SK-N-SH (cell line): ENCODE data around the gene RASGRF2. TPM values are rescaled to one million over a fixed set of nuclear protein-coding genes. Genes with fewer than 3 reads are reported as not detected.

ENCODE experiments used
- CTCF ChIA-PET: fragments of 300-600, 350-600 bp; formaldehyde crosslinking; extraction: SDS; loops from one replicate; lab custom pipeline; 2021; lab: Yijun Ruan, JAX
- POLR2A ChIA-PET: fragments of 350-600 bp; sonication (Branson Sonifier 250); formaldehyde crosslinking; extraction: SDS; loops from one replicate; lab custom pipeline; 2020; ENCODE audit warnings: antibody characterized with exemption, inconsistent platforms; lab: Yijun Ruan, JAX
- DNase-seq: peaks from one replicate; pipeline ENCODE4 v3.0.0; 2012
- H2AFZ ChIP-seq: fragments of 200-600 bp; sonication (generic); 2 replicates; pipeline ENCODE4 v1.8.1; 2016; ENCODE audit warnings: antibody characterized with exemption, mild to moderate bottlenecking, low read depth
- H3F3A ChIP-seq: fragments of 200-600 bp; sonication (generic); replicated peaks from 2 replicates; pipeline ENCODE3; 2016; ENCODE audit warnings: antibody characterized with exemption, mild to moderate bottlenecking; ENCODE audit not compliant: insufficient read depth
- H3K27ac ChIP-seq, 2 experiments: fragments of 200-500 bp in 1 of 2; fragments of 200-600 bp in 1 of 2; sonication (Bioruptor generic) in 1 of 2; sonication (generic), shearing (Covaris generic) in 1 of 2; 2 replicates each; pipeline versions ENCODE4 v1.5.1 to v1.6.1; 2014 to 2016; ENCODE audit warnings: low read depth in 2 of 2, inconsistent platforms in 1 of 2, low read length in 1 of 2, mild to moderate bottlenecking in 1 of 2, mixed read lengths in 1 of 2
- H3K27me3 ChIP-seq: fragments of 200-600 bp; sonication (generic), shearing (Covaris generic); 2 replicates; pipeline ENCODE4 v1.6.1; 2016; ENCODE audit warnings: mixed run types; ENCODE audit not compliant: insufficient read depth
- H3K36me3 ChIP-seq, 2 experiments: fragments of 200-500 bp in 1 of 2; fragments of 200-600 bp in 1 of 2; sonication (Bioruptor generic) in 1 of 2; sonication (generic) in 1 of 2; replicated peaks in 1 of 2; 2 replicates each; pipeline versions ENCODE3 to v1.5.1; 2014 to 2016; ENCODE audit warnings: low read length in 1 of 2, mild to moderate bottlenecking in 1 of 2; ENCODE audit not compliant: insufficient read depth in 2 of 2, control insufficient read depth in 1 of 2
- H3K4me1 ChIP-seq, 2 experiments: fragments of 200-500 bp in 1 of 2; fragments of 200-600 bp in 1 of 2; sonication (Bioruptor generic) in 1 of 2; sonication (generic), shearing (Covaris generic) in 1 of 2; 2 replicates each; pipeline versions ENCODE4 v1.5.1 to v1.6.1; 2014 to 2016; ENCODE audit warnings: low read depth in 1 of 2, low read length in 1 of 2, mixed run types in 1 of 2; ENCODE audit not compliant: insufficient read depth in 2 of 2, control insufficient read depth in 1 of 2
- H3K4me2 ChIP-seq: fragments of 200-600 bp; sonication (generic), shearing (Covaris generic); 2 replicates; pipeline ENCODE4 v1.6.1; 2017; ENCODE audit warnings: mixed run types
- H3K4me3 ChIP-seq, 2 experiments: fragments of 200-500 bp in 1 of 2; fragments of 200-600 bp in 1 of 2; sonication (Bioruptor generic) in 1 of 2; sonication (generic), shearing (Covaris generic) in 1 of 2; 2 replicates each; pipeline versions ENCODE4 v1.5.1 to v1.8.1; 2014 to 2016; ENCODE audit warnings: low read depth in 2 of 2, inconsistent platforms in 1 of 2, low read length in 1 of 2, mild to moderate bottlenecking in 1 of 2, mixed read lengths in 1 of 2, moderate library complexity in 1 of 2
- H3K79me2 ChIP-seq: fragments of 200-600 bp; sonication (generic); 2 replicates; pipeline ENCODE4 v1.8.1; 2017; ENCODE audit warnings: mild to moderate bottlenecking; ENCODE audit not compliant: insufficient read depth
- H3K9ac ChIP-seq: fragments of 200-600 bp; sonication (generic); 2 replicates; pipeline ENCODE4 v1.6.1; 2017; ENCODE audit warnings: mixed run types
- H3K9me2 ChIP-seq: fragments of 200-600 bp; sonication (generic); 2 replicates; pipeline ENCODE4 v1.6.1; 2017; ENCODE audit warnings: mixed run types
- H3K9me3 ChIP-seq: fragments of 200-600 bp; sonication (generic); 2 replicates; pipeline ENCODE4 v1.6.1; 2017; ENCODE audit warnings: mixed run types, mild to moderate bottlenecking, moderate library complexity
- H4K20me1 ChIP-seq: fragments of 200-600 bp; sonication (generic); 2 replicates; pipeline ENCODE4 v1.6.1; 2017; ENCODE audit warnings: mild to moderate bottlenecking, mixed run types; ENCODE audit not compliant: insufficient read depth
- ELF1 ChIP-seq: IDR thresholded peaks from 2 replicates; pipeline ENCODE4 v1.4.0; 2012
- EP300 ChIP-seq, 2 experiments: IDR thresholded peaks; 2 replicates each; pipeline versions ENCODE4 v1.4.0 to v1.6.1; 2012; ENCODE audit warnings: borderline replicate concordance in 1 of 2, low read depth in 1 of 2, low read length in 1 of 2
- EZH2phosphoT487 ChIP-seq: fragments of 200-600 bp; sonication (generic); IDR thresholded peaks from 2 replicates; pipeline ENCODE4 v1.6.1; 2017; ENCODE audit warnings: low read depth, mixed run types, mild to moderate bottlenecking, antibody characterized with exemption, moderate library complexity, borderline replicate concordance
- FOXJ3 ChIP-seq: sonication (generic); formaldehyde crosslinking; IDR thresholded peaks from 2 replicates; pipeline ENCODE4 v1.5.1; 2020; ENCODE audit warnings: mild to moderate bottlenecking, missing genetic modification reagents
- FOXM1 ChIP-seq: IDR thresholded peaks from 2 replicates; pipeline ENCODE4 v1.4.0; 2012; ENCODE audit warnings: low read depth, mild to moderate bottlenecking
- GABPA ChIP-seq: IDR thresholded peaks from 2 replicates; pipeline ENCODE4 v1.4.0; 2012; ENCODE audit warnings: low read depth, mild to moderate bottlenecking
- GATA2 ChIP-seq: sonication (generic); formaldehyde crosslinking; IDR thresholded peaks from 2 replicates; pipeline ENCODE4 v1.5.0; 2020; ENCODE audit warnings: mild to moderate bottlenecking, missing genetic modification reagents
- MXI1 ChIP-seq: IDR thresholded peaks from 2 replicates; pipeline ENCODE4 v1.6.1; 2012; ENCODE audit warnings: mild to moderate bottlenecking, low read depth, low read length, improper control_type of control experiment
- POLR2AphosphoS5 ChIP-seq: IDR thresholded peaks from 2 replicates; pipeline ENCODE4 v1.6.1; 2012; ENCODE audit warnings: low read depth, low read length
- RAD21 ChIP-seq: IDR thresholded peaks from 2 replicates; pipeline ENCODE4 v1.6.1; 2012; ENCODE audit warnings: mild to moderate bottlenecking, low read length
- RCOR1 ChIP-seq: fragments of 150-350 bp; IDR thresholded peaks from 2 replicates; pipeline ENCODE4 v1.6.1; 2017; ENCODE audit warnings: antibody characterized with exemption, low read length
- RFX5 ChIP-seq: IDR thresholded peaks from 2 replicates; pipeline ENCODE4 v1.6.1; 2012; ENCODE audit warnings: mild to moderate bottlenecking, improper control_type of control experiment, low read length
- RXRA ChIP-seq: IDR thresholded peaks from 2 replicates; pipeline ENCODE4 v1.4.0; 2012; ENCODE audit warnings: low read depth, mild to moderate bottlenecking, borderline replicate concordance
- SIN3A ChIP-seq: IDR thresholded peaks from 2 replicates; pipeline ENCODE4 v1.6.1; 2012; ENCODE audit warnings: low read depth, mild to moderate bottlenecking, low read length, moderate library complexity, borderline replicate concordance
- TAF1 ChIP-seq: IDR thresholded peaks from 2 replicates; pipeline ENCODE4 v1.6.1; 2012; ENCODE audit warnings: low read depth, mild to moderate bottlenecking, low read length, moderate library complexity, borderline replicate concordance
- TCF12 ChIP-seq: IDR thresholded peaks from 2 replicates; pipeline ENCODE4 v1.4.0; 2012
- TEAD4 ChIP-seq: IDR thresholded peaks from 2 replicates; pipeline ENCODE4 v1.4.0; 2012; ENCODE audit warnings: mild to moderate bottlenecking, borderline replicate concordance; ENCODE audit not compliant: insufficient read depth
- YY1 ChIP-seq: IDR thresholded peaks from 2 replicates; pipeline ENCODE4 v1.4.0; 2012; ENCODE audit warnings: low read depth, mild to moderate bottlenecking
- WGBS: methylation state at CpG from one replicate; pipeline ENCODE4 v1.1.6; 2017; ENCODE audit warnings: low lambda C conversion rate; 5-methylcytosine and 5-hydroxymethylcytosine counted together
- polyA plus RNA-seq, 3 experiments: library from polyadenylated mRNA; depleted of rRNA; stranded (reverse); fragments of >200 nt; gene quantifications; 2 replicates each; pipeline ENCODE4 v1.2.3, GENCODE V29; 2012
- TF ChIP-seq, protein P1 (sequence below): fragments of 150-350 bp; IDR thresholded peaks from 2 replicates; pipeline ENCODE4 v1.6.1; 2016; ENCODE audit warnings: mild to moderate bottlenecking, low read depth, low read length
- TF ChIP-seq, protein P2 (sequence below): fragments of 150-350 bp; IDR thresholded peaks from 2 replicates; pipeline ENCODE4 v1.6.1; 2017; ENCODE audit warnings: antibody characterized with exemption, low read length, low read depth, borderline replicate concordance
- TF ChIP-seq, protein P3 (sequence below): IDR thresholded peaks from 2 replicates; pipeline ENCODE4 v1.4.0; 2012; ENCODE audit warnings: low read depth
- TF ChIP-seq, protein P4 (sequence below): fragments of 200-600 bp; sonication (generic); IDR thresholded peaks from 2 replicates; pipeline ENCODE4 v1.6.1; 2017; ENCODE audit warnings: antibody characterized with exemption, mild to moderate bottlenecking, moderate library complexity

RASGRF2 gene
- polyA plus RNA-seq, 1 of the 3 experiments (the other 2 are of a cell fraction): under 0.01 TPM

DNA sequence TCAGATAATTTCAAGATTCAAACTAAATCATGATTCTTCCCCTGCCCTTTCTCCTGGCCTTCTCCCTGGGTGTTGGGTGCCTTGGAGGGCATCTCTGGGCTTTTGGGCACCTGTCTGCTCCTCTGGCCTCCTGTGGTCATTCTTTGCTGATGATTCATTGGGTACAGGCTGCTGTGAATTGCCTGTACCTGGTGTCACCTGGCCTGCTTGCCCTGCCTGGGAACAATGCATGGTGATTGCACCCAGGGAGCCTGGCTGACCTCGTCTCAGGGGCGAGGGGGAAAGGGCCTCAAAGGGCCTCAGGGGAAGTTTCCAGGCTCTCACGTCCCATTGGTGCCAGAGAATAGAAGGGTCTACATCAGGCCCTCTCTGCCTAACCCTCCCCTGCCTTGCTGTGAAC lies 252.9 kb downstream of the RASGRF2 start:
- Histone ChIP-seq H3K9me2 (no peaks in the 10 kb centered on the region), H4K20me1 (no peaks in the 10 kb centered on the region), H3K27me3 (no peaks in the 10 kb centered on the region), H3K4me3 (no peak overlapping the region), H3K27ac (no peak overlapping the region), H3K4me2 (no peak overlapping the region), H3K36me3 (no peaks in the 10 kb centered on the region), H3F3A (no peaks in the 10 kb centered on the region), H2AFZ (no peak overlapping the region), H3K9ac (no peak overlapping the region), H3K4me1 (no peaks in the 10 kb centered on the region; a peak in 1 of 4 replicates), H3K79me2 (no peaks in the 10 kb centered on the region), H3K9me3 (no peaks in the 10 kb centered on the region)
- TF ChIP-seq RCOR1: no peak
- TF ChIP-seq TEAD4: no peak
- no peak for TF ChIP-seq EZH2phosphoT487
- TF ChIP-seq FOXJ3 (CRISPR knock-in tag): no peak
- TF ChIP-seq, protein P1, sequence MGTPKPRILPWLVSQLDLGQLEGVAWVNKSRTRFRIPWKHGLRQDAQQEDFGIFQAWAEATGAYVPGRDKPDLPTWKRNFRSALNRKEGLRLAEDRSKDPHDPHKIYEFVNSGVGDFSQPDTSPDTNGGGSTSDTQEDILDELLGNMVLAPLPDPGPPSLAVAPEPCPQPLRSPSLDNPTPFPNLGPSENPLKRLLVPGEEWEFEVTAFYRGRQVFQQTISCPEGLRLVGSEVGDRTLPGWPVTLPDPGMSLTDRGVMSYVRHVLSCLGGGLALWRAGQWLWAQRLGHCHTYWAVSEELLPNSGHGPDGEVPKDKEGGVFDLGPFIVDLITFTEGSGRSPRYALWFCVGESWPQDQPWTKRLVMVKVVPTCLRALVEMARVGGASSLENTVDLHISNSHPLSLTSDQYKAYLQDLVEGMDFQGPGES: no peak
- TF ChIP-seq GABPA: no peak
- TF ChIP-seq RFX5: no peak
- no peak for TF ChIP-seq FOXM1
- TF ChIP-seq, protein P2, sequence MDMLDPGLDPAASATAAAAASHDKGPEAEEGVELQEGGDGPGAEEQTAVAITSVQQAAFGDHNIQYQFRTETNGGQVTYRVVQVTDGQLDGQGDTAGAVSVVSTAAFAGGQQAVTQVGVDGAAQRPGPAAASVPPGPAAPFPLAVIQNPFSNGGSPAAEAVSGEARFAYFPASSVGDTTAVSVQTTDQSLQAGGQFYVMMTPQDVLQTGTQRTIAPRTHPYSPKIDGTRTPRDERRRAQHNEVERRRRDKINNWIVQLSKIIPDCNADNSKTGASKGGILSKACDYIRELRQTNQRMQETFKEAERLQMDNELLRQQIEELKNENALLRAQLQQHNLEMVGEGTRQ: no peak
- TF ChIP-seq ELF1: no peak
- TF ChIP-seq YY1: no peak
- TF ChIP-seq, protein P3, sequence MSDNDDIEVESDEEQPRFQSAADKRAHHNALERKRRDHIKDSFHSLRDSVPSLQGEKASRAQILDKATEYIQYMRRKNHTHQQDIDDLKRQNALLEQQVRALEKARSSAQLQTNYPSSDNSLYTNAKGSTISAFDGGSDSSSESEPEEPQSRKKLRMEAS: no peak
- TF ChIP-seq POLR2AphosphoS5: no peak
- TF ChIP-seq TAF1: no peak
- ChIA-PET CTCF (no interaction called here), POLR2A (no interaction called here)
- no peak for DNase-seq
- 71% methylated on average over 3 of the region's 3 CpGs for WGBS

DNA sequence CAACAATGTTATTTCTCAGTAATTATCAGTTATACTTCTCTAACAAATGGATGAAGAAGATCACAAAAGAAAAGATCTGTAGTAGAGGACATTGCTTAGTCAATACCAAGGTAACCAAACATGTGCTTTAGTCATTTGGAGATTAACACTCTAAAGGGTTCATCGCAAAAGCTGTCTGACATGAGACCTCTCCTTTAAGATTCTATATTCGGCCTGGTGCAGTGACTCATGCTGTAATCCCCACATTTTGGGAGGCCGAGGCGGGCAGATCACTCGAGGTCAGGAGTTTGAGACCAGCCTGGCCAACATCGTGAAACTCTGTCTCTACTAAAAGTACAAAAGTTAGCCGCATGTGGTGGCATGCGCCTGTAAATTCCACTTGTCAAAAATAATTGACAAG lies 254.7 kb downstream of the RASGRF2 start:
- Histone ChIP-seq H3K79me2 (no peaks in the 10 kb centered on the region), H4K20me1 (no peaks in the 10 kb centered on the region), H3K9me2 (no peaks in the 10 kb centered on the region), H3K9me3 (no peaks in the 10 kb centered on the region), H3K36me3 (no peaks in the 10 kb centered on the region), H3K4me3 (no peak overlapping the region), H3K27me3 (no peaks in the 10 kb centered on the region), H3K9ac (no peak overlapping the region)
- 82% methylated on average over 8 of the region's 8 CpGs for WGBS
- POLR2A ChIA-PET: no interaction called here
- no peak for TF ChIP-seq GATA2 (CRISPR knock-in tag)
- TF ChIP-seq RCOR1: no peak
- no peak for TF ChIP-seq ELF1
- TF ChIP-seq RFX5: no peak
- no peak for TF ChIP-seq RAD21
- no peak for TF ChIP-seq EP300 (IDR thresholded peaks at IDR 0.05; ENCODE audit: borderline replicate concordance in 1 of 2, low read depth in 1 of 2, low read length in 1 of 2)
- no peak for TF ChIP-seq TEAD4
- TF ChIP-seq TCF12: no peak
- no peak for TF ChIP-seq EZH2phosphoT487
- no peak for TF ChIP-seq POLR2AphosphoS5
- no peak for TF ChIP-seq SIN3A
- TF ChIP-seq MXI1: no peak
- TF ChIP-seq, protein P4, sequence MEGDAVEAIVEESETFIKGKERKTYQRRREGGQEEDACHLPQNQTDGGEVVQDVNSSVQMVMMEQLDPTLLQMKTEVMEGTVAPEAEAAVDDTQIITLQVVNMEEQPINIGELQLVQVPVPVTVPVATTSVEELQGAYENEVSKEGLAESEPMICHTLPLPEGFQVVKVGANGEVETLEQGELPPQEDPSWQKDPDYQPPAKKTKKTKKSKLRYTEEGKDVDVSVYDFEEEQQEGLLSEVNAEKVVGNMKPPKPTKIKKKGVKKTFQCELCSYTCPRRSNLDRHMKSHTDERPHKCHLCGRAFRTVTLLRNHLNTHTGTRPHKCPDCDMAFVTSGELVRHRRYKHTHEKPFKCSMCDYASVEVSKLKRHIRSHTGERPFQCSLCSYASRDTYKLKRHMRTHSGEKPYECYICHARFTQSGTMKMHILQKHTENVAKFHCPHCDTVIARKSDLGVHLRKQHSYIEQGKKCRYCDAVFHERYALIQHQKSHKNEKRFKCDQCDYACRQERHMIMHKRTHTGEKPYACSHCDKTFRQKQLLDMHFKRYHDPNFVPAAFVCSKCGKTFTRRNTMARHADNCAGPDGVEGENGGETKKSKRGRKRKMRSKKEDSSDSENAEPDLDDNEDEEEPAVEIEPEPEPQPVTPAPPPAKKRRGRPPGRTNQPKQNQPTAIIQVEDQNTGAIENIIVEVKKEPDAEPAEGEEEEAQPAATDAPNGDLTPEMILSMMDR: no peak
- TF ChIP-seq FOXM1: no peak
- TF ChIP-seq TAF1: no peak
- TF ChIP-seq, protein P3: no peak
- no peak for TF ChIP-seq GABPA
- TF ChIP-seq RXRA: no peak
- TF ChIP-seq, all 33 proteins: peak for 0
- no peak for DNase-seq
- H3K4me1 ChIP-seq: no peaks in the 10 kb centered on the region; a peak in 1 of 4 replicates
- CTCF ChIA-PET: no interaction called here
- no peak overlapping the region for H3K4me2 ChIP-seq
- H3K27ac ChIP-seq: no peak overlapping the region
- no peak overlapping the region for H2AFZ ChIP-seq
- H3F3A ChIP-seq: no peaks in the 10 kb centered on the region
